Body of pancreas (tissue), 4 donors: ENCODE measurements around the gene ATP8A2.
"Not testable (repeated sequence)": the region's sequence is repeated elsewhere in the genome, so short reads cannot be mapped to it uniquely, and the experiment has no call there.

Experiments
- CTCF ChIP-seq, 7 experiments: fragments of 450-650 bp in 4 of 7; fragments of 200-600 bp in 3 of 7; sonication (generic) in 3 of 7; IDR thresholded peaks; one replicate each; pipeline ENCODE4 v1.5.1; 2016 to 2019; ENCODE audit warnings: antibody characterized with exemption in 7 of 7
- POLR2A ChIP-seq, 3 donors: fragments of 450-650 bp; IDR thresholded peaks; one replicate each; pipeline ENCODE4 v1.6.1; 2016; ENCODE audit warnings: antibody characterized with exemption in 3 of 3, mild to moderate bottlenecking in 2 of 3

DNA sequence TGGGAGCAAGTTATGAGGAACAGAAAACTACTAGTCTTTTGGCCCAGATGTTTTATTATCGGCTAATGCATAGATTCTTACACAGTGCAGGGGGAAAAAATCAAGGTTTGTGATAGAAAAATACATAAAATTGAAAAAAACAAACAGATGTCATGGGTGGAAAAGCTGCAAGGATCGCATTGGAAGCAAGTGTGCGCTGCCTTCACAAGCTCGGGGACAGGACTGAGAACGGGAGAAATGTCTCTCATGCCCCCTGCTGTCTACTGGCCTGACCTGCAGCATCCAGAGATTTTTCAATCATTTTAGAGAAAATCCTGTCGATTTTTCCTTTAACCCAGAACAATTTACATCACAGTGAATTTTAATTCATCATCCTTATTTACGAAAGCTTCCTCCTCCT is 700.6 kb downstream of the ATP8A2 start:
- TF ChIP-seq CTCF (IDR thresholded peaks at IDR 0.05): peak in 4 of 7 experiments; percentile 15 to 39 (median 32)
- not testable (repeated sequence) for TF ChIP-seq POLR2A (IDR thresholded peaks at IDR 0.05)
